A549 (cell line): ENCODE data around the gene HSD3B2. TPM values are rescaled to one million over a fixed set of nuclear protein-coding genes. Genes with fewer than 3 reads are reported as not detected.
A peak's percentile ranks its signal among the peaks of the same experiment; 100 is the strongest.

Experiments
- ATAC-seq, 2 experiments: fragments of 200-7000 bp in 1 of 2; fragments of >200 bp in 1 of 2; cut with Nextera tagmentation in 1 of 2; cut with Tn5 transposase in 1 of 2; 3 replicates each; pipeline versions ENCODE4 v1.8.0 to v1.9.1; 2018 to 2020; ENCODE audit warnings: mild to moderate bottlenecking in 1 of 2, moderate library complexity in 1 of 2
- CTCF ChIA-PET: fragments of 300-600 bp; sonication (Branson Sonifier 250); formaldehyde crosslinking; extraction: SDS; loops from one replicate; lab custom pipeline; 2021; ENCODE audit warnings: antibody characterized with exemption, inconsistent platforms; lab: Yijun Ruan, JAX
- POLR2A ChIA-PET: fragments of 350-600 bp; formaldehyde crosslinking; extraction: SDS; loops from one replicate; lab custom pipeline; 2021; ENCODE audit warnings: antibody characterized with exemption, inconsistent platforms; lab: Yijun Ruan, JAX
- DNase-seq, 2 experiments: peaks; one replicate each; pipeline versions ENCODE4 v3.0.0 to v3.0.0-alpha.2; 2011 to 2016; ENCODE audit warnings: low read depth in 1 of 2, low spot score in 1 of 2
- FAIRE-seq: peaks from 2 replicates; lab custom pipeline; 2011; peaks lifted over from hg19 to GRCh38; lab: Jason Lieb, UNC
- H3K27ac ChIP-seq, 2 experiments: fragments of >200 bp; sonication (Bioruptor Twin); formaldehyde crosslinking; 3 replicates each; pipeline ENCODE4 v1.5.1; 2016 to 2017
- H3K4me1 ChIP-seq: fragments of >200 bp; sonication (Bioruptor Twin); formaldehyde crosslinking; 3 replicates; pipeline ENCODE4 v1.6.1; 2016
- H3K4me2 ChIP-seq: fragments of >200 bp; sonication (Bioruptor Twin); formaldehyde crosslinking; 3 replicates; pipeline ENCODE4 v1.6.1; 2016
- H3K4me3 ChIP-seq: fragments of >200 bp; sonication (Bioruptor Twin); formaldehyde crosslinking; 3 replicates; pipeline ENCODE4 v1.5.1; 2016
- H3K9me3 ChIP-seq: fragments of >200 bp; sonication (Bioruptor Twin); formaldehyde crosslinking; 3 replicates; pipeline ENCODE4 v1.6.1; 2016
- HOXB5 ChIP-seq: fragments of 250-450 bp; sonication (Bioruptor Pico); IDR thresholded peaks from 2 replicates; pipeline ENCODE4 v1.5.0; 2020; ENCODE audit warnings: mild to moderate bottlenecking, moderate library complexity
- KDM1A ChIP-seq: fragments of 200-600 bp; sonication (generic); IDR thresholded peaks from 2 replicates; pipeline ENCODE4 v1.6.1; 2016; ENCODE audit warnings: low read depth, mild to moderate bottlenecking
- KDM5A ChIP-seq: fragments of 200-600 bp; sonication (generic); IDR thresholded peaks from 2 replicates; pipeline ENCODE4 v1.6.1; 2016; ENCODE audit warnings: antibody characterized with exemption, mild to moderate bottlenecking
- MAFK ChIP-seq: fragments of 450-650 bp; IDR thresholded peaks from 2 replicates; pipeline ENCODE4 v1.6.1; 2014; ENCODE audit not compliant: partially characterized antibody
- MYC ChIP-seq: IDR thresholded peaks from 2 replicates; pipeline ENCODE4 v1.6.1; 2012; ENCODE audit warnings: mild to moderate bottlenecking, inconsistent platforms, low read length, improper control_type of control experiment, borderline replicate concordance
- NPAS2 ChIP-seq: fragments of 250-450 bp; sonication (Bioruptor Pico); IDR thresholded peaks from 2 replicates; pipeline ENCODE4 v1.8.0; 2022; ENCODE audit warnings: mild to moderate bottlenecking, moderate library complexity, borderline replicate concordance
- RAD21 ChIP-seq, 2 experiments: fragments of >200 bp in 1 of 2; sonication (Bioruptor Twin) in 1 of 2; formaldehyde crosslinking in 1 of 2; IDR thresholded peaks in 1 of 2; conservative IDR thresholded peaks in 1 of 2; 2 replicates in 1 of 2; 3 replicates in 1 of 2; pipeline ENCODE4 v1.6.1; 2012 to 2018; ENCODE audit warnings: inconsistent platforms in 1 of 2
- SMC3 ChIP-seq: fragments of >200 bp; sonication (Bioruptor Twin); formaldehyde crosslinking; IDR thresholded peaks from 3 replicates; pipeline ENCODE4 v1.6.1; 2018; ENCODE audit warnings: inconsistent platforms
- TFCP2L1 ChIP-seq: fragments of 250-450 bp; sonication (Bioruptor Pico); IDR thresholded peaks from 2 replicates; pipeline ENCODE4 v1.5.0; 2021; ENCODE audit warnings: mild to moderate bottlenecking
- WGBS: methylation state at CpG from one replicate; pipeline ENCODE4 v1.1.6; 2017; ENCODE audit errors: missing lambda C conversion rate; 5-methylcytosine and 5-hydroxymethylcytosine counted together
- polyA plus RNA-seq, 4 experiments: library from polyadenylated mRNA; depleted of rRNA in 3 of 4; stranded (reverse); fragments of >200 nt; fragmentation: RNase III in 1 of 4; extraction: RNeasy Plus Mini Kit Qiagen cat#74134 plus additional on column Dnase treatment in 1 of 4; gene quantifications; 2 replicates in 3 of 4; 3 replicates in 1 of 4; pipeline ENCODE4 v1.2.3, GENCODE V29; 2011 to 2017
- TF ChIP-seq, protein P1 (sequence below): fragments of >200 bp; sonication (Bioruptor Twin); formaldehyde crosslinking; IDR thresholded peaks from 3 replicates; pipeline ENCODE4 v1.5.1; 2016

The HSD3B2 gene
- polyA plus RNA-seq, 2 of the 4 experiments (the other 2 are of a cell fraction): not detected

DNA sequence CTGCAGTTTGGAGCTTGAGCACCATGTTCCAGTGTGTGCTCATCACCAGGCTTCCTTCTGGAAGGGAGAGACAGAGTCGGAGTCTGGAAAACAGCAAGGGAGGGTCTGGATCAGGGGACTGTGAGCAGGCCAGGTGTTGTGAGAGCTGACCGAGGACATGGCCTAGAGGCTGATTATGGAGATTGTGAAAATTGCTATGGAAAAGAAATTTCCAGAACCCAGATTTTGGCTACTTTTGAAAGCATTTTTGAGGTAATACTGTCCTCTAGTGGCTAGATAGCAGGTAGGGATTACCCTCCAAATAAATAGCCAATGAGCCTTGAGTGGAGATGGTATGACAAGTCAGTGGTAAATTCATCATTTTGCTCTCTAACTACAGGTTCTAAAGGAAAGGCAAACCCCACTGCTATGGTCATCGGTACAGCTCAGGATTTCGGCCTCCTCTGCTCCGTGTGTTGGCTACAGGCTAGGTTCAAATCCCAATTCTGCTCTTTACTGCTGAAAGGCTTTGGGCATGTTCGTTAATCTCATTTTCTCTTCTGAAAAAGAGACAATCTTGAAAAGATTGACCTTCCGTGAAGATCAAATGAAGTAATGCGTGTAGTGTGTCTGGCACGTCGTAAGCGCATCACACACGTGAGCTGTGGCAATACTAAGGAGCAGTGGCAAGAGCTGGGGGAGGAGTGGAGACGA, 47.4 kb upstream of the HSD3B2 start:
- TF ChIP-seq RAD21 (conservative IDR thresholded peaks at IDR 0.05 in 1 of 2, IDR thresholded peaks at IDR 0.05 in 1 of 2) (peak; percentile 77 to 85), KDM1A (no peak), SMC3 (peak; percentile 73)
- TF ChIP-seq, protein P1, sequence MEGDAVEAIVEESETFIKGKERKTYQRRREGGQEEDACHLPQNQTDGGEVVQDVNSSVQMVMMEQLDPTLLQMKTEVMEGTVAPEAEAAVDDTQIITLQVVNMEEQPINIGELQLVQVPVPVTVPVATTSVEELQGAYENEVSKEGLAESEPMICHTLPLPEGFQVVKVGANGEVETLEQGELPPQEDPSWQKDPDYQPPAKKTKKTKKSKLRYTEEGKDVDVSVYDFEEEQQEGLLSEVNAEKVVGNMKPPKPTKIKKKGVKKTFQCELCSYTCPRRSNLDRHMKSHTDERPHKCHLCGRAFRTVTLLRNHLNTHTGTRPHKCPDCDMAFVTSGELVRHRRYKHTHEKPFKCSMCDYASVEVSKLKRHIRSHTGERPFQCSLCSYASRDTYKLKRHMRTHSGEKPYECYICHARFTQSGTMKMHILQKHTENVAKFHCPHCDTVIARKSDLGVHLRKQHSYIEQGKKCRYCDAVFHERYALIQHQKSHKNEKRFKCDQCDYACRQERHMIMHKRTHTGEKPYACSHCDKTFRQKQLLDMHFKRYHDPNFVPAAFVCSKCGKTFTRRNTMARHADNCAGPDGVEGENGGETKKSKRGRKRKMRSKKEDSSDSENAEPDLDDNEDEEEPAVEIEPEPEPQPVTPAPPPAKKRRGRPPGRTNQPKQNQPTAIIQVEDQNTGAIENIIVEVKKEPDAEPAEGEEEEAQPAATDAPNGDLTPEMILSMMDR: peak; percentile 74
- Histone ChIP-seq H3K4me1 (peaks cover under 1% of the 10 kb centered on the region; the same call in 2 of the 3 replicates), H3K4me2 (no peak overlapping the region), H3K9me3 (no peaks in the 10 kb centered on the region), H3K4me3 (no peak overlapping the region), H3K27ac (no peak overlapping the region)
- DNase-seq: peak; percentile 30 to 32
- CTCF ChIA-PET: interaction anchor here (0.5 to 6.6 kb wide), 20 partner anchors 10 to 1290 kb away, joined by 3 to 79 read pairs (median 4); partner anchors contain the start of gene WARS2
- no peak for FAIRE-seq
- POLR2A ChIA-PET: no interaction called here
- ATAC-seq: peak; percentile 71 to 78; a peak in 4 of 6 replicates
- 40% methylated on average over 13 of the region's 13 CpGs for WGBS

GRCh38 chr1:119368554-119368953, 46.4 kb upstream of the HSD3B2 start, which contains the start of gene HAO2:
TSS of gene HAO2 (plus strand) at chr1:119368785. CDS start at chr1:119381086, 12,301 bp downstream.
- H3K27ac ChIP-seq: no peak within 1 kb of the TSS
- TF ChIP-seq KDM5A (no peak), MAFK (peak; percentile 98)
- TF ChIP-seq, all 56 proteins: peak for 1
- DNase-seq (no peak), ATAC-seq (no peak), FAIRE-seq (no peak)
- ChIA-PET CTCF (interaction anchor here (0.5 to 6.6 kb wide), 8 partner anchors 11 to 1286 kb away, joined by 3 to 79 read pairs (median 8); no protein-coding TSS in a partner anchor), POLR2A (no interaction called here)
- whole genome bisulfite sequencing: 85% methylated on average over 2 of the region's 2 CpGs
- Histone ChIP-seq H3K4me1 (peaks cover 8% of the 10 kb centered on the region), H3K4me3 (no peak within 1 kb of the TSS), H3K9me3 (no peaks in the 10 kb centered on the region), H3K4me2 (no peak within 1 kb of the TSS)

GRCh38 chr1:119370748-119371147, 44.2 kb upstream of the HSD3B2 start:
- no peak for FAIRE-seq
- DNase-seq: no peak
- H3K27ac ChIP-seq: no peak overlapping the region
- H3K4me2 ChIP-seq: no peak overlapping the region
- ChIA-PET CTCF (interaction anchor here (0.8 to 2.5 kb wide), 4 partner anchors 9 to 1219 kb away, joined by 3 to 19 read pairs (median 4); no protein-coding TSS in a partner anchor), POLR2A (no interaction called here)
- H3K9me3 ChIP-seq: no peaks in the 10 kb centered on the region
- no peak for ATAC-seq
- no peak for TF ChIP-seq TFCP2L1
- TF ChIP-seq NPAS2 (CRISPR knock-in tag): no peak
- TF ChIP-seq KDM1A: no peak
- no peak for TF ChIP-seq MYC
- 42% methylated on average over 2 of the region's 2 CpGs for WGBS
- H3K4me3 ChIP-seq: no peak overlapping the region
- H3K4me1 ChIP-seq: peaks cover 23% of the 10 kb centered on the region

- ChIA-PET CTCF (interaction anchor here (1.0 to 1.3 kb wide), 4 partner anchors 100 to 360 kb away, joined by 3 to 5 read pairs (median 4); no protein-coding TSS in a partner anchor), POLR2A (no interaction called here)
- ATAC-seq: no peak
- H3K4me1 ChIP-seq: peaks cover 23% of the 10 kb centered on the region
- no peak overlapping the region for H3K4me2 ChIP-seq
- FAIRE-seq: no peak
- no peak for TF ChIP-seq MYC
- no peak for TF ChIP-seq HOXB5 (CRISPR knock-in tag)
- H3K9me3 ChIP-seq: no peaks in the 10 kb centered on the region
- 32% methylated on average over 2 of the region's 2 CpGs for WGBS
- no peak overlapping the region for H3K4me3 ChIP-seq
- no peak overlapping the region for H3K27ac ChIP-seq
- DNase-seq: no peak
Observed at GRCh38 chr1:119371815-119372214, 43.1 kb upstream of the HSD3B2 start.
